Spleen (tissue), 7 donors: ENCODE data around the gene PAMR1.

ENCODE experiments used
- POLR2A ChIP-seq, 3 donors: fragments of 450-650 bp; IDR thresholded peaks; one replicate each; pipeline ENCODE4 v1.5.1; 2017; ENCODE audit warnings: antibody characterized with exemption in 3 of 3, mild to moderate bottlenecking in 1 of 3
- TF ChIP-seq, protein P1 (sequence below), 11 experiments: fragments of 200-600 bp in 7 of 11; fragments of 450-650 bp in 4 of 11; sonication (generic) in 4 of 11; IDR thresholded peaks in 8 of 11; conservative IDR thresholded peaks in 3 of 11; 1 replicate in 7 of 11; 2 replicates in 4 of 11; pipeline versions ENCODE4 v1.4.0 to v1.8.0; 2016 to 2021; ENCODE audit warnings: antibody characterized with exemption in 11 of 11, inconsistent platforms in 4 of 11, mild to moderate bottlenecking in 1 of 11
- donor health status: DM: no; HTN: no; CAD: no; lungs with moderate emphysema.
- donor health status: DM: no; HTN: no; CAD: no.
- donor health status: DM: no; HTN: no; CAD: no.

DNA sequence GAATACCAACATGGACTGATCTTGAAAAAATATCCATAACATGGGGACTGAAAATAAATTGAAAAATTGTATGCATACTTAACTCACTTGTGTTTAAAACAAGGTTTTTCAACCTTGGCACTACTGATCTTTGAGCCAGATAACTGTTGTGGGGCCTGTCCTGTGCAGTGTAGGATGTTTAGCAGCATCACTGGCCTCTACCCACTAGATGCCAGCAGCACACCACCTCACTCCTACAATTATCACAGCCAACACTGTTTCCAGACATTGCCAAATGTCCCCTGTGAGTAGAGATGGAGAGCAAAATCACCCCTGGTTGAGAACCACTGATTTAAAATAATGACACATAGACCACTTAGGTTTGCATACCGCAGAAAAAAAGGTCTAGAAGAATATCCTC, 61.1 kb downstream of the PAMR1 start:
- TF ChIP-seq, protein P1, sequence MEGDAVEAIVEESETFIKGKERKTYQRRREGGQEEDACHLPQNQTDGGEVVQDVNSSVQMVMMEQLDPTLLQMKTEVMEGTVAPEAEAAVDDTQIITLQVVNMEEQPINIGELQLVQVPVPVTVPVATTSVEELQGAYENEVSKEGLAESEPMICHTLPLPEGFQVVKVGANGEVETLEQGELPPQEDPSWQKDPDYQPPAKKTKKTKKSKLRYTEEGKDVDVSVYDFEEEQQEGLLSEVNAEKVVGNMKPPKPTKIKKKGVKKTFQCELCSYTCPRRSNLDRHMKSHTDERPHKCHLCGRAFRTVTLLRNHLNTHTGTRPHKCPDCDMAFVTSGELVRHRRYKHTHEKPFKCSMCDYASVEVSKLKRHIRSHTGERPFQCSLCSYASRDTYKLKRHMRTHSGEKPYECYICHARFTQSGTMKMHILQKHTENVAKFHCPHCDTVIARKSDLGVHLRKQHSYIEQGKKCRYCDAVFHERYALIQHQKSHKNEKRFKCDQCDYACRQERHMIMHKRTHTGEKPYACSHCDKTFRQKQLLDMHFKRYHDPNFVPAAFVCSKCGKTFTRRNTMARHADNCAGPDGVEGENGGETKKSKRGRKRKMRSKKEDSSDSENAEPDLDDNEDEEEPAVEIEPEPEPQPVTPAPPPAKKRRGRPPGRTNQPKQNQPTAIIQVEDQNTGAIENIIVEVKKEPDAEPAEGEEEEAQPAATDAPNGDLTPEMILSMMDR (IDR thresholded peaks at IDR 0.05 in 8 of 11, conservative IDR thresholded peaks at IDR 0.05 in 3 of 11): no peak
- no peak for TF ChIP-seq POLR2A (IDR thresholded peaks at IDR 0.05)
